ENCODE results near the gene SNAP25. TPM values are rescaled to one million over a fixed set of nuclear protein-coding genes. Genes with fewer than 3 reads are reported as not detected.

SNAP25 gene
- under 1 TPM in 1 of 4 donors, not detected in 3; 0.52 TPM for total RNA-seq

DNA sequence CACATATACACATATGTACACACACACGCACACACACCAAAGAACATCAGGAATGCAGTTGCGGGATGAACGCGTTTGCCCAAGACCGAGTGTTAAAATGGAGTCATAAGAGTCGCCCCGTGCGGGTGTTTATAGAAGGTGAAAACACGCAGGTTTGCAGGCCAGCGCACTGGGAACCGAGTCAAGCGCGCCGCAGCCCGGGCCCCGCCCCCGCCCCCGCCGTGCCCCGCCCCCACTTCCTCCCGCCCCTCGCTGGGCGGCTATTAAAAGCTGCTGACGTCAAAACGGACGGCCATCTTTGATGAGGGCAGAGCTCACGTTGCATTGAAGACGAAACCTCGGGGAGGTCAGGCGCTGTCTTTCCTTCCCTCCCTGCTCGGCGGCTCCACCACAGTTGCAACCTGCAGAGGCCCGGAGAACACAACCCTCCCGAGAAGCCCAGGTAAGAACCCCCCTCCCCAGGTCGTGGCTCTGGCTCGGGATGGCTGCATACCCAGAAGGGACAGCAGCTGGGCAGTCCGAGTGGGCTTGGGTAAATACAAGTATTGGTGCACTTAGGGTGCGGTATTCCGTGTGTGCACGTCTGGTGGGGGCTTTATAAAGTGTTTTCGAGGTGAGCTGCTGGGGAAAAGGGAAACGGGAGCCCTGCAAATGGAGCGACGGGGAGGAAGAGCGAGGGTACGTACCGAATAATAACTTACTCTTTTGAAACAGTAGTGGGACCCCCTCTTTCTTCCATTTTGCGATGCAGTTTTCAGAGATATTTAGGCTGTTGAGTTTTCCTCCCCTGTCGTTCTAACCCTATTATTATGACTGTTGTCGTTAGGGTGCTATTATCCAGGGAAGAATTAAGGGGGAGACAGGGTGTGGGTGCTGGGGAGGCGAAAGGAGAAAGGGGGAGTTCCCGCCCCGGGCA is at the start of gene SNAP25:
Gene SNAP25 (plus strand): TSS at position 295 of the 916 bp plus-strand sequence. CDS start 56,662 bp downstream, outside the sequence.
- WGBS, result 3% methylated on average over 23 of the region's 53 CpGs
- H3K27ac ChIP-seq, result peak within 1 kb of the TSS; percentile 50
- H3K9me3 ChIP-seq, result no peaks in the 10 kb centered on the region
- H3K27me3 ChIP-seq, result peaks cover 36% of the 10 kb centered on the region
- DNase-seq (ENCODE audit: low spot score in 2 of 2), result peak in 1 of 2 donors; percentile 60
- TF ChIP-seq POLR2A (IDR thresholded peaks at IDR 0.05) (no peak), POLR2AphosphoS5 (IDR thresholded peaks at IDR 0.05) (no peak), EP300 (IDR thresholded peaks at IDR 0.05) (no peak)
- TF ChIP-seq, protein P1, sequence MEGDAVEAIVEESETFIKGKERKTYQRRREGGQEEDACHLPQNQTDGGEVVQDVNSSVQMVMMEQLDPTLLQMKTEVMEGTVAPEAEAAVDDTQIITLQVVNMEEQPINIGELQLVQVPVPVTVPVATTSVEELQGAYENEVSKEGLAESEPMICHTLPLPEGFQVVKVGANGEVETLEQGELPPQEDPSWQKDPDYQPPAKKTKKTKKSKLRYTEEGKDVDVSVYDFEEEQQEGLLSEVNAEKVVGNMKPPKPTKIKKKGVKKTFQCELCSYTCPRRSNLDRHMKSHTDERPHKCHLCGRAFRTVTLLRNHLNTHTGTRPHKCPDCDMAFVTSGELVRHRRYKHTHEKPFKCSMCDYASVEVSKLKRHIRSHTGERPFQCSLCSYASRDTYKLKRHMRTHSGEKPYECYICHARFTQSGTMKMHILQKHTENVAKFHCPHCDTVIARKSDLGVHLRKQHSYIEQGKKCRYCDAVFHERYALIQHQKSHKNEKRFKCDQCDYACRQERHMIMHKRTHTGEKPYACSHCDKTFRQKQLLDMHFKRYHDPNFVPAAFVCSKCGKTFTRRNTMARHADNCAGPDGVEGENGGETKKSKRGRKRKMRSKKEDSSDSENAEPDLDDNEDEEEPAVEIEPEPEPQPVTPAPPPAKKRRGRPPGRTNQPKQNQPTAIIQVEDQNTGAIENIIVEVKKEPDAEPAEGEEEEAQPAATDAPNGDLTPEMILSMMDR (IDR thresholded peaks at IDR 0.05), result no peak
- no peaks in the 10 kb centered on the region for H3K36me3 ChIP-seq
- peaks cover 22% of the 10 kb centered on the region for H3K4me1 ChIP-seq
- peak within 1 kb of the TSS; percentile 34 for H3K4me3 ChIP-seq

DNA sequence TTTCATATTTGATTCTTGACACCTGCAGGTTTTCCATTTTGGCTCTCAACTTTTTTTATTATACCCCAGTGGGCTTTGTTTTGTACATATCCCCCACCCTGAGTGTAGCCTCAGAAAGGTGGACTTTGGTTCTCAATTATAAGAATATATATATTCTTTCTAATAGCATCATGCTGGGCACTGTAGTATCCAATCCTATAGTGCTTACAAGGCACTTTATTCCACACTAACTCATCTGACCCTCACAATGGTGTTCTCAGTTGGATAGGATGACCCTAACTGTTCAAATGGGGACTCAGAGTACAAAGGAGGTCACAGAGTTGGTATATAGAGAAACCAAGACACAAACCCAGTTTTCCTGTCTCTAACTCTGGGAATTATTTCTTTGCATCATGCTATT is 48.9 kb upstream of the SNAP25 start:
- no peak overlapping the region for H3K27ac ChIP-seq
- no peak for TF ChIP-seq POLR2AphosphoS5 (IDR thresholded peaks at IDR 0.05)
- TF ChIP-seq EP300 (IDR thresholded peaks at IDR 0.05), result no peak
- no peak for TF ChIP-seq POLR2A (IDR thresholded peaks at IDR 0.05)
- TF ChIP-seq, protein P1 (IDR thresholded peaks at IDR 0.05), result no peak
- no peak overlapping the region for H3K4me3 ChIP-seq
- H3K4me1 ChIP-seq, result peaks cover 9% of the 10 kb centered on the region
- no peaks in the 10 kb centered on the region for H3K36me3 ChIP-seq
- peaks cover 11% of the 10 kb centered on the region for H3K27me3 ChIP-seq
- no peaks in the 10 kb centered on the region for H3K9me3 ChIP-seq
- no peak for DNase-seq (ENCODE audit: low spot score in 2 of 2)

DNA sequence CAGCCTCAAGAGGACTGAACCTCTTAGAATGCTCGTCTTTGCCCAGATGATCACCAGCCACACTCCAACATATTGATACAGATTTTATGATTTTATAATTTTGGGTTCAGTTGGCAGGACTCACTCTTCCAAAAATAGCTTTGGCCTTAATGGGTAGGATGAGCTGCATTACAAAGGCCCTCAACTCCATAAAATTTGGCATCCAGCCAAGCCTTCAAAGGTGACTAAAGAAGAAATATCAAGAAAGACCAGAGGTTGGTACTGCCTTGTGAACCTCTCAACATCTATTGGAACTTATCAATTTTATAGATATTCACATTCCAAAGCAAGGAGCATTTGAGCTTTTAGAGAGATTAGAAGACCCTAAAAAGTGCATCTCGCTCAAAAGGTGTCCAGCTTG is 48.4 kb upstream of the SNAP25 start:
- TF ChIP-seq, protein P1 (IDR thresholded peaks at IDR 0.05), result no peak
- TF ChIP-seq POLR2AphosphoS5 (IDR thresholded peaks at IDR 0.05) (no peak), POLR2A (IDR thresholded peaks at IDR 0.05) (no peak), EP300 (IDR thresholded peaks at IDR 0.05) (no peak)
- H3K36me3 ChIP-seq, result no peaks in the 10 kb centered on the region
- H3K4me3 ChIP-seq, result no peak overlapping the region
- WGBS, result 87% methylated on average over 2 of the region's 2 CpGs
- H3K9me3 ChIP-seq, result no peaks in the 10 kb centered on the region
- H3K27ac ChIP-seq, result no peak overlapping the region
- peaks cover 9% of the 10 kb centered on the region for H3K4me1 ChIP-seq
- DNase-seq (ENCODE audit: low spot score in 2 of 2), result no peak
- peaks cover 11% of the 10 kb centered on the region for H3K27me3 ChIP-seq

DNA sequence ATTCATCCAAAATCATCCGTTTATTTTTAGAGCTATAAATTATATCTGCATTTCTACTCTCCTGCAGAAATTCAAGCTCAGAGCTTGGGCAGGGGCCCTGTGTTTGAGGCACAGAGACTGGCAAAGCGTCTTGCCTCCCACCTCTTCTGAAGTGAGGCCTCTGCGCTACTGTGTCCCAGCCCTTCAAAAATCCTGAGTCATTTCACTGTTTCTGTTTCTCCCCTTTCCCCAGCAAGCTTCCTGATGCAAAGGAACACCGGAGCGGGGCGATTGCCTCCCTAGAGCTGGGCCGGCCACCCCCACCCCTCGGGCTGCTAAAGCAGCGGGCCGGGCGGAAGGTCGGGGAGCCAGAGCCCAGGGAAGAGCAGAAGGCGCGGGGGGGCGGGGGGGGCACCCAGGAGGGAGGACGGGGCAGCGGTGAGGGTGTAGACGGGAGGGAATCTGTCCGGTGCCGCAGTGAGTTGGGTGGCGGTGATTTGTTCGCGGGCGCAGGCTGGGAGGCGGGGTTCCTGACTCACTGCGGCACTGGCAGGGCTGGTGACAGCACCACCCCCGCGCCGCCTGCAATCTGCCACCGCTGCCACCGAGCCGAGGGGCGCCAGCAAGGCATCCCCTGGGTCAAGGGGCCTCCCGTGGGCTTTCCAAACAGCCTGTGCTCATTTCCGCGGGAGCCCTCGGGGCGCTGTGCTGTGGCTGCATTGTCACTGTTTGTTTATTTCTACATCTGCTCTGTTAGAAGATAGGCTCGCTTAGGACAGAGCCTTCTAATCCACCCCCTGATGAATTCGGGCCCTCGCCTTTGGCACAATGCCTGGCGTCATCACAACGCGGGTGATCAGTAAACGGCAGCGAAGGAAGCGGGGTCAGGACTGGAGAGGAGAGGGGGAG is 46.5 kb upstream of the SNAP25 start:
- peaks cover 11% of the 10 kb centered on the region for H3K27me3 ChIP-seq
- H3K4me3 ChIP-seq, result peak overlapping the region; percentile 45
- no peak for DNase-seq (ENCODE audit: low spot score in 2 of 2)
- TF ChIP-seq, protein P1 (IDR thresholded peaks at IDR 0.05), result no peak
- TF ChIP-seq POLR2A (IDR thresholded peaks at IDR 0.05) (no peak), EP300 (IDR thresholded peaks at IDR 0.05) (no peak), POLR2AphosphoS5 (IDR thresholded peaks at IDR 0.05) (no peak)
- H3K36me3 ChIP-seq, result no peaks in the 10 kb centered on the region
- 12% methylated on average over 21 of the region's 47 CpGs for WGBS
- no peaks in the 10 kb centered on the region for H3K9me3 ChIP-seq
- peaks cover 9% of the 10 kb centered on the region for H3K4me1 ChIP-seq
- no peak overlapping the region for H3K27ac ChIP-seq

All from suprapubic skin (tissue), 4 donors.